DND-41 (cell line): ENCODE measurements around the gene IQCC.

Experiments
- CTCF ChIP-seq: IDR thresholded peaks from 2 replicates; pipeline ENCODE4 v1.5.1; 2012; ENCODE audit warnings: borderline replicate concordance, low read length, moderate library complexity, mild to moderate bottlenecking; ENCODE audit not compliant: poor library complexity, severe bottlenecking; ENCODE audit errors: extremely low read depth
- EZH2 ChIP-seq: IDR thresholded peaks from 3 replicates; pipeline ENCODE4 v1.6.1; 2012; ENCODE audit warnings: borderline replicate concordance, low read depth, mild to moderate bottlenecking, moderate library complexity, low read length, inconsistent platforms; ENCODE audit not compliant: severe bottlenecking

- TF ChIP-seq CTCF (no peak), EZH2 (no peak)
Observed at GRCh38 chr1:32163405-32163804, 42.1 kb upstream of the IQCC start.
